ENCODE data around the gene C11orf97. TPM values are rescaled to one million over a fixed set of nuclear protein-coding genes. Genes with fewer than 3 reads are reported as not detected.
"Not testable (repeated sequence)": the region's sequence is repeated elsewhere in the genome, so short reads cannot be mapped to it uniquely, and the experiment has no call there.

C11orf97 gene
- total RNA-seq, 1 donor from 2014 or later, result not detected

DNA sequence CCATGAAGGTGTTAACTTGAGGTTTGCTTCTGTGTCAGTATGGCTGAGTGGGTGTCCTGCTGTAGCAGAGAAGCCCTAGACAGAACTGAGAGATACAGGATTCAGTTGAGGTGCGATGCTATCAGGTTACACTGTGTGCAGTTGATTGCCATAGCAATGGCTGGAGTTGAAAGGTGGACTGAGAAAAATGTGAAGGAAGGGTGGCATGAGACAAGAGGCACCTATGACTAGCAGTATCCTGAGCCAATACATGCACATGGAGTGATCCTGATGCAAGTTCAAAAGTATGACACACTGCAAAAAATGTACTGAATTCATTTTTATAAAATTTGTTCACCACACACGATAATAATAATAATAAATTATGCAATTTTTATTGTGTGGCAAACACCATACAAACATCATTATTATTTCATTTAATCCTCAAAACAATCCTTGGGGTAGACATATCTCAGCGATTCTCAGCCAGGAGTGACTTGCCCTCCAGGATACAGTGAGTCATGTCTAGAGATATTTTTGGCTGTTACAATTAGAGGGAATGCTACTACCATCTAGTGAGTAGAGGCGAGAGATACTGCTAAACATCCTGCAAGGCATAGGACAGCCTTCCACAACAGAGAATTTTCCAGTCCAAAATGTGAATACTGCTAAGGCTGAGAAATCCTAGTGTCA is 51.1 kb downstream of the C11orf97 start:
- intact Hi-C loops (cut with micrococcal nuclease), result no loop called here

DNA sequence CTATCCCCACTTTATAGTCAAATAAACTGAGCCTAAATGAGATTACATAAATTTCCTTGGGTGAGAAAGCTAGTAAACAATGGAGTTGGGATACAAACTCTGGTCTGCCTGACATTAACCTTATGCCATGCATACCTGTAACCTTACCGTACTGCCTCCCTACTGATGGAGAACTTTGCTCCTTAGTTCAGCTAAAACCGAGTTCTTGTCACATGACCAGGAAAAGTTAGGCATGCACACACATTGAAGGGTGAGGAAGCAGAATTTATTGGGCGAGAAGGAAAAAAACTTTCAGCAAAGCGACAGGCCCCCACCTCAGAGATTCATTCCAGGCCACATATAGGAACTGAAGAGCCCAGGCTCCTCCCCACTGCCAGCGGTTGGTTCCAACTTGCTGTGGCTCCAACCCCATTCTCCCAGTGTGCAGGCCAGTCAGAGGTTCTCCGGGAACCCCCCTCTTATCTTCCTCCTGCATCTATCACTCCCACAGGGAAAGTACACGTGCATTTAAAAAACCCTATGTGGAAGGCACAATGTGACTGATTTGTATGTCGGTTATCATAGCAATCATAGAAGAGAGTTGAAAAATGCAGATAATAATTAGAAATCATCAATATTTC is 51.7 kb downstream of the C11orf97 start:
- CTCF ChIA-PET, result no interaction called here

More for the DNA sequence above, 51.1 kb downstream of the C11orf97 start:
- H3K9me3 Mint-ChIP-seq, result no peaks in the 10 kb centered on the region
- no peak overlapping the region for H3K27ac Mint-ChIP-seq
- H3K27me3 Mint-ChIP-seq, result no peaks in the 10 kb centered on the region
- ChIA-PET CTCF (no interaction called here), POLR2A (no interaction called here)
- no peaks in the 10 kb centered on the region for H3K36me3 Mint-ChIP-seq (ENCODE audit: low read depth)
- DNase-seq (no peak), ATAC-seq (ENCODE audit: low read depth) (no peak)
- H3K4me1 Mint-ChIP-seq, result no peaks in the 10 kb centered on the region
- TF ChIP-seq, protein P1, sequence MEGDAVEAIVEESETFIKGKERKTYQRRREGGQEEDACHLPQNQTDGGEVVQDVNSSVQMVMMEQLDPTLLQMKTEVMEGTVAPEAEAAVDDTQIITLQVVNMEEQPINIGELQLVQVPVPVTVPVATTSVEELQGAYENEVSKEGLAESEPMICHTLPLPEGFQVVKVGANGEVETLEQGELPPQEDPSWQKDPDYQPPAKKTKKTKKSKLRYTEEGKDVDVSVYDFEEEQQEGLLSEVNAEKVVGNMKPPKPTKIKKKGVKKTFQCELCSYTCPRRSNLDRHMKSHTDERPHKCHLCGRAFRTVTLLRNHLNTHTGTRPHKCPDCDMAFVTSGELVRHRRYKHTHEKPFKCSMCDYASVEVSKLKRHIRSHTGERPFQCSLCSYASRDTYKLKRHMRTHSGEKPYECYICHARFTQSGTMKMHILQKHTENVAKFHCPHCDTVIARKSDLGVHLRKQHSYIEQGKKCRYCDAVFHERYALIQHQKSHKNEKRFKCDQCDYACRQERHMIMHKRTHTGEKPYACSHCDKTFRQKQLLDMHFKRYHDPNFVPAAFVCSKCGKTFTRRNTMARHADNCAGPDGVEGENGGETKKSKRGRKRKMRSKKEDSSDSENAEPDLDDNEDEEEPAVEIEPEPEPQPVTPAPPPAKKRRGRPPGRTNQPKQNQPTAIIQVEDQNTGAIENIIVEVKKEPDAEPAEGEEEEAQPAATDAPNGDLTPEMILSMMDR (IDR thresholded peaks at IDR 0.05), result no peak
- no peak overlapping the region for H3K4me3 Mint-ChIP-seq

DNA sequence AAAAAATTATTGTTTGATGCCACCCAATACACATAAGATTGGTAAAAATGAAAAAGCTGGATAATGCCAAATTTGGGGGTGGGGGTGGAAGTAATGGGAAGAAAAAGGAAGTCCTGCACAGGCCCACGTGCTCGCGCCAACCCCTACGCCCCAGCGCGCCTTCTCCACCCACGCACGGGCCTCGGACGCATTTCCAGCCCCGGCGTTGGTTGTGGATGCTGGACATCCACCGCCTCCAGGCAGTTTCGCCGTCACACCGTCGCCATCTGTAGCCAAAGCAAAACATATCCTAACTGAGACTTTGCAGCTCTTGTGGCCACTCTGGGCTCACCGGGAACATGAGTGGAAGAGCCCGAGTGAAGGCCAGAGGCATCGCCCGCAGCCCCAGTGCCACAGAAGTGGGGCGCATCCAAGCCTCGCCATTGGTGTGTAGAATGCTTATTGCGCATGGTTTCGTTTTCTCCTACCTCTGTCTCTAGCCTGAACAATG is 55.0 kb downstream of the C11orf97 start, which contains the start of gene PIWIL4:
Gene PIWIL4 (plus strand): TSS at position 188 of the 490 bp plus-strand sequence. CDS start 151 bp downstream, at position 339.
- no peaks in the 10 kb centered on the region for H3K9me3 Mint-ChIP-seq
- H3K27ac Mint-ChIP-seq, result no peak within 1 kb of the TSS
- no peak for ATAC-seq (ENCODE audit: low read depth)
- no peaks in the 10 kb centered on the region for H3K36me3 Mint-ChIP-seq (ENCODE audit: low read depth)
- TF ChIP-seq, protein P1 (IDR thresholded peaks at IDR 0.05), result no peak
- ChIA-PET POLR2A (no interaction called here), CTCF (no interaction called here)
- intact Hi-C loops (cut with micrococcal nuclease), result no loop called here
- no peak within 1 kb of the TSS for H3K4me3 Mint-ChIP-seq
- no peaks in the 10 kb centered on the region for H3K27me3 Mint-ChIP-seq
- DNase-seq, result no peak
- H3K4me1 Mint-ChIP-seq, result no peaks in the 10 kb centered on the region

More for the DNA sequence above, 51.7 kb downstream of the C11orf97 start:
- POLR2A ChIA-PET, result no interaction called here
- ATAC-seq (ENCODE audit: low read depth), result no peak
- intact Hi-C loops (cut with micrococcal nuclease), result no loop called here
- Mint-ChIP-seq H3K27me3 (no peaks in the 10 kb centered on the region), H3K9me3 (no peaks in the 10 kb centered on the region), H3K36me3 (ENCODE audit: low read depth) (no peaks in the 10 kb centered on the region), H3K4me3 (no peak overlapping the region), H3K4me1 (no peaks in the 10 kb centered on the region), H3K27ac (no peak overlapping the region)
- TF ChIP-seq, protein P1 (IDR thresholded peaks at IDR 0.05), result no peak
- DNase-seq, result no peak

DNA sequence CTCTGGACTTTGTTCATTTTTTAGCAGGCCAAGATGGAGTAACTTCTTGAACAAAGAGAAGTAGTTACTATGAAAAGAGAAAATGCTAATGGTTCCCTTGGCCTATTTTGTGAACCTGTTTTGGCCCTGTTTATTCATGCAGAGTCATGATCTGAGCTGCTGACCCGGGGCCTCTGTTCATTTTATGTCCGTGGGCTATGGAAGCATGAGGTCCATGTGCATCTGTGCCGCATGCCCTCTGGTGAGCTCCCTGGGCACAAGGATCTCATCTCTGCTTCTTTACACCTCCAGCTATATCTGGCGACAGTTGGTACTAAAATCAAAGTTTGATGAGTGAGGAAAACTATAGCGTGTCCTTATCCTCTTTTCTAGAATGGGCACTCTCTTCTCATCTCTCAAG is 55.9 kb downstream of the C11orf97 start:
- DNase-seq (no peak), ATAC-seq (ENCODE audit: low read depth) (no peak)
- H3K4me3 Mint-ChIP-seq, result no peak overlapping the region
- no peaks in the 10 kb centered on the region for H3K4me1 Mint-ChIP-seq
- H3K9me3 Mint-ChIP-seq, result no peaks in the 10 kb centered on the region
- intact Hi-C loops (cut with micrococcal nuclease), result no loop called here
- H3K27me3 Mint-ChIP-seq, result no peaks in the 10 kb centered on the region
- TF ChIP-seq, protein P1 (IDR thresholded peaks at IDR 0.05), result no peak
- no peaks in the 10 kb centered on the region for H3K36me3 Mint-ChIP-seq (ENCODE audit: low read depth)
- H3K27ac Mint-ChIP-seq, result no peak overlapping the region
- ChIA-PET POLR2A (no interaction called here), CTCF (no interaction called here)

DNA sequence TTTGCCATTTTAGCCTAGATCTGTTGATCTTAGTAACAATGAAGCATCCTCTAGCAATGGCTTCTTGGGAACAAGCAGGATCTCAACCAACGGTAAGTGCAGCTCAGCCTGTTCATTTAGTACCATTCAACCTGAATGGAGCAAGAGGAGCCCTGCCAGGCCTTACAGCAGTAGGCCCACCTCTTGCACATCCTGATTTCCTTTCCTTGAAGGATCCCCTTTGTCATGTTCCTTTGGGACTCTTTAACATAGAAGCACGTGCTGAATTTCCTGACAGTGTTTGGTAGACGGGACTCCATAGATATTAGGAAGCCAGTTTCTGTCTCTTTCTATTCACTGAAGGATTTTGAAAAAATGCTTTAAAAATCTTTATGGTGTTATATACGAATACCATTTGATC is 56.5 kb downstream of the C11orf97 start:
- DNase-seq (no peak), ATAC-seq (ENCODE audit: low read depth) (no peak)
- ChIA-PET POLR2A (no interaction called here), CTCF (no interaction called here)
- Mint-ChIP-seq H3K9me3 (no peaks in the 10 kb centered on the region), H3K27ac (no peak overlapping the region), H3K4me3 (no peak overlapping the region), H3K27me3 (no peaks in the 10 kb centered on the region), H3K4me1 (no peaks in the 10 kb centered on the region), H3K36me3 (ENCODE audit: low read depth) (no peaks in the 10 kb centered on the region)
- intact Hi-C loops (cut with micrococcal nuclease), result no loop called here
- TF ChIP-seq, protein P1 (IDR thresholded peaks at IDR 0.05), result no peak

DNA sequence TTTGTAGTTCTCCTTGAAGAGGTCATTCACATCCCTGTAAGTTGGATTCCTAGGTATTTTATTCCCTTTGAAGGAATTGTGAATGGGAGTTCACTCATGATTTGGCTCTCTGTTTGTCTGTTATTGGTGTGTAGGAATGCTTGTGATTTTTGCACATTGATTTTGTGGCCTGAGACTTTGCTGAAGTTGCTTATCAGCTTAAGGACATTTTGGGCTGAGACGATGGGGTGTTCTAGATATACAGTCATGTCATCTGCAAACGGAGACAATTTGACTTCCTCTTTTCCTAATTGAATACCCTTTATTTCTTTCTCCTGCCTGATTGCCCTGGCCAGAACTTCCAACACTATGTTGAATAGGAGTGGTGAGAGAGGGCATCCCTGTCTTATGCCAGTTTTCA is 60.7 kb downstream of the C11orf97 start:
- H3K9me3 Mint-ChIP-seq, result not testable (repeated sequence)

More for the DNA sequence above, 60.7 kb downstream of the C11orf97 start:
- H3K4me3 Mint-ChIP-seq; intact Hi-C loops (cut with micrococcal nuclease); ATAC-seq (ENCODE audit: low read depth); H3K36me3 Mint-ChIP-seq (ENCODE audit: low read depth); H3K4me1 Mint-ChIP-seq; CTCF ChIA-PET; DNase-seq; H3K27ac Mint-ChIP-seq: not testable (repeated sequence)
- POLR2A ChIA-PET, result interaction anchor here (0.5 kb wide), 1 partner anchor 1180 kb away, joined by 3 read pairs; no protein-coding TSS in a partner anchor
- H3K27me3 Mint-ChIP-seq, result peaks cover 11% of the 10 kb centered on the region
